Glutamatergic neuron (in vitro differentiated cells): Measurements from ENCODE around the gene SERPIND1. TPM values are rescaled to one million over a fixed set of nuclear protein-coding genes. Genes with fewer than 3 reads are reported as not detected.

Experiments used
- DNase-seq: peaks from one replicate; pipeline ENCODE4 v3.0.0; 2022
- H3K27ac Mint-ChIP-seq: one replicate; pipeline ENCODE4 v1.8.0; 2020; ENCODE audit warnings: mild to moderate bottlenecking, mixed read lengths, inconsistent platforms; ENCODE audit not compliant: unreplicated experiment
- H3K27me3 Mint-ChIP-seq: one replicate; pipeline ENCODE4 v1.8.0; 2020; ENCODE audit warnings: mild to moderate bottlenecking, moderate library complexity, mixed read lengths, inconsistent platforms; ENCODE audit not compliant: unreplicated experiment
- H3K36me3 Mint-ChIP-seq: one replicate; pipeline ENCODE4 v1.8.0; 2020; ENCODE audit warnings: mild to moderate bottlenecking, mixed read lengths, inconsistent platforms; ENCODE audit not compliant: unreplicated experiment
- H3K4me1 Mint-ChIP-seq: one replicate; pipeline ENCODE4 v1.8.0; 2020; ENCODE audit warnings: mild to moderate bottlenecking, low read depth, mixed read lengths, inconsistent platforms; ENCODE audit not compliant: unreplicated experiment
- H3K4me3 Mint-ChIP-seq: one replicate; pipeline ENCODE4 v1.8.0; 2020; ENCODE audit warnings: mild to moderate bottlenecking, mixed read lengths, inconsistent platforms; ENCODE audit not compliant: unreplicated experiment
- H3K9me3 Mint-ChIP-seq: one replicate; pipeline ENCODE4 v1.8.0; 2020; ENCODE audit warnings: mild to moderate bottlenecking, moderate library complexity, mixed read lengths, inconsistent platforms; ENCODE audit not compliant: unreplicated experiment
- total RNA-seq: library from RNA; stranded (reverse); fragmentation: NEBNext Ultra II Directional; extraction: Animal tissue kit (Norgen Biotek cat#: 25700); gene quantifications from one replicate; pipeline ENCODE4 v1.2.1, GENCODE V29; 2021; ENCODE audit not compliant: unreplicated experiment
- TF ChIP-seq, protein P1 (sequence below): fragments of 200-600 bp; sonication (generic); IDR thresholded peaks from one replicate; pipeline ENCODE4 v1.5.0; 2021; ENCODE audit not compliant: partially characterized antibody, unreplicated experiment

SERPIND1 gene
- total RNA-seq, 1 donor from 2014 or later: not detected

DNA sequence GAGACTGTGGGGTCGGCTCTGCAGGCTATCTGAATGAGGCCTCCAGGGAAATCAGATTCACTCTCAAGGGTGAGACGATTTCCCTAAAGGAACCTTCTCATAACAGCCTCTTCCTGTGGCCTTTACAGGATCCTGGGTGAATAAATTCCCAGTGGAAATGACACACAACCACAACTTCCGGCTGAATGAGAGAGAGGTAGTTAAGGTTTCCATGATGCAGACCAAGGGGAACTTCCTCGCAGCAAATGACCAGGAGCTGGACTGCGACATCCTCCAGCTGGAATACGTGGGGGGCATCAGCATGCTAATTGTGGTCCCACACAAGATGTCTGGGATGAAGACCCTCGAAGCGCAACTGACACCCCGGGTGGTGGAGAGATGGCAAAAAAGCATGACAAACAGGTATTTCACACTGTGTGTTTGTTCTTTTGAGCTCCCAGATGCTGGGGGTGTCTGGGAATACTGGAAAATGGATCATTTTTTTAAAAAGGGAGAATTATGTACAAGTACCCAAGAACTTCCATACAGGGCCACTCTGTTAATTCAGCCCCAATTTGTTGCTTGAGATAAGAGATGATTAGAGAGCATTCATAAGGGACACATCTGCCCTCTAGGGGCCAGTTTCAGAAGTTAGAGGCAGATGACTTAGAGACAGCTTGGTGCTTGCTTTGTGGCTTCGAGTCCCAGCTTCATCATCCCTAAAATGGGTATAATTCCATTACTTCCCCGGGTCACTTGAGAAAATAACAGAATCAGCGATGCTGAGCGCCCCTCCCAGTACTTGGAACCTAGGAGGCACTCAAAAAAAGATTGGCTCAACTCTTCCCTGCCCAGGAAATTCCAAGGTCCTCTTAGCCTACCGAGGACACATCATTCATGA lies 10.2 kb downstream of the SERPIND1 start:
- no peak overlapping the region for H3K27ac Mint-ChIP-seq
- no peak overlapping the region for H3K4me3 Mint-ChIP-seq
- no peak for DNase-seq
- peaks cover 8% of the 10 kb centered on the region for H3K27me3 Mint-ChIP-seq
- peaks cover 5% of the 10 kb centered on the region for H3K36me3 Mint-ChIP-seq
- peaks cover 4% of the 10 kb centered on the region for H3K9me3 Mint-ChIP-seq
- TF ChIP-seq, protein P1, sequence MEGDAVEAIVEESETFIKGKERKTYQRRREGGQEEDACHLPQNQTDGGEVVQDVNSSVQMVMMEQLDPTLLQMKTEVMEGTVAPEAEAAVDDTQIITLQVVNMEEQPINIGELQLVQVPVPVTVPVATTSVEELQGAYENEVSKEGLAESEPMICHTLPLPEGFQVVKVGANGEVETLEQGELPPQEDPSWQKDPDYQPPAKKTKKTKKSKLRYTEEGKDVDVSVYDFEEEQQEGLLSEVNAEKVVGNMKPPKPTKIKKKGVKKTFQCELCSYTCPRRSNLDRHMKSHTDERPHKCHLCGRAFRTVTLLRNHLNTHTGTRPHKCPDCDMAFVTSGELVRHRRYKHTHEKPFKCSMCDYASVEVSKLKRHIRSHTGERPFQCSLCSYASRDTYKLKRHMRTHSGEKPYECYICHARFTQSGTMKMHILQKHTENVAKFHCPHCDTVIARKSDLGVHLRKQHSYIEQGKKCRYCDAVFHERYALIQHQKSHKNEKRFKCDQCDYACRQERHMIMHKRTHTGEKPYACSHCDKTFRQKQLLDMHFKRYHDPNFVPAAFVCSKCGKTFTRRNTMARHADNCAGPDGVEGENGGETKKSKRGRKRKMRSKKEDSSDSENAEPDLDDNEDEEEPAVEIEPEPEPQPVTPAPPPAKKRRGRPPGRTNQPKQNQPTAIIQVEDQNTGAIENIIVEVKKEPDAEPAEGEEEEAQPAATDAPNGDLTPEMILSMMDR: peak; percentile 44
- H3K4me1 Mint-ChIP-seq: peaks cover 16% of the 10 kb centered on the region

DNA sequence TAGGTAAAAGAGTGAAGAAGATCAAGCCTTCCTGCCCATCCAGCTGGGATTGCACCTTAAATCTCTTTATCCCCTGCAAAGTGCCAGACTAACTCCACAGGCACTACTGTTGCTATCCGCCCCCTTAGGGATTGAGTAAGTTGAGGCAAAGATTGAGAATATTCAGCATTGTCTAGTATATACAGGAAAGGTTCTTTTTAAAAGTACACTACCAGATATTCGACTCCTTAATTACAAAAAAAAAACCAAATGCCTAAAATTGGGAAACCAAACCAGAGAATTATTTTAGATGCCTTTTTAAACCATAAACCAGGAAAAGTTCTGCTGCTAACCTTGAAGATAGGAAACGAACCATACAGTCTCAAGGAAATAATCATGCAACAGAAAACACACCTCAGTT lies 11.5 kb downstream of the SERPIND1 start:
- no peak overlapping the region for H3K27ac Mint-ChIP-seq
- H3K27me3 Mint-ChIP-seq: peaks cover 8% of the 10 kb centered on the region
- no peak overlapping the region for H3K4me3 Mint-ChIP-seq
- H3K36me3 Mint-ChIP-seq: peaks cover 5% of the 10 kb centered on the region
- DNase-seq: no peak
- peaks cover 16% of the 10 kb centered on the region for H3K4me1 Mint-ChIP-seq
- TF ChIP-seq, protein P1: no peak
- peaks cover 4% of the 10 kb centered on the region for H3K9me3 Mint-ChIP-seq

DNA sequence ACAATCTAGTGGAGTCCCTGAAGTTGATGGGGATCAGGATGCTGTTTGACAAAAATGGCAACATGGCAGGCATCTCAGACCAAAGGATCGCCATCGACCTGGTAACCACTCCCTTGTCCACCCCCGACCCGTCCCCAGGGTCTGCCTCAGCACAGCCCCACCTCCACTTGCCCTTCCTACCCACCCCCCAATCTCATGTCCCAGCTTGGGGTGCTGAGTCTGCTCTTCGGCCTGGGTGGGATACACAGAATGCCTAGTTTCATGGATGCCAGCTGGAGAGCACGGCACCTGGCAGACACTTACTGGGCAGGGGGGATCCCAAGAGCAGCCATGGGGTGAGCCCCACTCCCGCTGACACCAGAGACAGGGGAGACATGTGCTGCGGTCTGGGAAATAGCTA lies 12.1 kb downstream of the SERPIND1 start:
- DNase-seq: no peak
- H3K4me1 Mint-ChIP-seq: peaks cover 16% of the 10 kb centered on the region
- no peak overlapping the region for H3K4me3 Mint-ChIP-seq
- no peak overlapping the region for H3K27ac Mint-ChIP-seq
- peaks cover 9% of the 10 kb centered on the region for H3K27me3 Mint-ChIP-seq
- H3K9me3 Mint-ChIP-seq: peaks cover 4% of the 10 kb centered on the region
- H3K36me3 Mint-ChIP-seq: peaks cover 5% of the 10 kb centered on the region
- TF ChIP-seq, protein P1: no peak

DNA sequence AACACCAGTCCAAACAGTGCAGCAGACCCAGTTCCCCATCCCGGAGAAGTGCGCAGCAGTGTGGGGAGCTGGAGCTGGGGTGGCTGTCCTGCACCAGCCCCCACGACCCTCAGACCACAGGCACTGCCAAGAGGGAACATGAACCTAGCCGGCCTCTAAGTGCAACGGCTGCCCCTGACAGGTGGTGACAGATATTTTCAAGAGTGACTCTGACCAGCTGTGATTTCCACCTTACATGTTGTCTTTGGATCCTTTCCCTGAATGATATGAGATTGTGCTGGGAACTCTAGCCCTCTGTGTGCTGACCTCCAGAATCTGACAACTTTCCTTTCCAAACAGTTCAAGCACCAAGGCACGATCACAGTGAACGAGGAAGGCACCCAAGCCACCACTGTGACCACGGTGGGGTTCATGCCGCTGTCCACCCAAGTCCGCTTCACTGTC lies 12.6 kb downstream of the SERPIND1 start:
- TF ChIP-seq, protein P1: no peak
- Mint-ChIP-seq H3K9me3 (peaks cover 4% of the 10 kb centered on the region), H3K27ac (peak overlapping the region; percentile 6), H3K27me3 (peaks cover 11% of the 10 kb centered on the region), H3K36me3 (peaks cover 5% of the 10 kb centered on the region), H3K4me3 (no peak overlapping the region), H3K4me1 (peaks cover 16% of the 10 kb centered on the region)
- no peak for DNase-seq

DNA sequence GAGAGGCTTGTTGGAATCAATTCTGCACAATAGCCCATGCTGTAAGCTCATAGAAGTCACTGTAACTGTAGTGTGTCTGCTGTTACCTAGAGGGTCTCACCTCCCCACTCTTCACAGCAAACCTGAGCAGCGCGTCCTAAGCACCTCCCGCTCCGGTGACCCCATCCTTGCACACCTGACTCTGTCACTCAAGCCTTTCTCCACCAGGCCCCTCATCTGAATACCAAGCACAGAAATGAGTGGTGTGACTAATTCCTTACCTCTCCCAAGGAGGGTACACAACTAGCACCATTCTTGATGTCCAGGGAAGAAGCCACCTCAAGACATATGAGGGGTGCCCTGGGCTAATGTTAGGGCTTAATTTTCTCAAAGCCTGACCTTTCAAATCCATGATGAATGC lies 13.3 kb downstream of the SERPIND1 start:
- H3K9me3 Mint-ChIP-seq: peaks cover 4% of the 10 kb centered on the region
- H3K27ac Mint-ChIP-seq: no peak overlapping the region
- no peak overlapping the region for H3K4me3 Mint-ChIP-seq
- peaks cover 11% of the 10 kb centered on the region for H3K27me3 Mint-ChIP-seq
- H3K4me1 Mint-ChIP-seq: peaks cover 16% of the 10 kb centered on the region
- TF ChIP-seq, protein P1: no peak
- DNase-seq: no peak
- H3K36me3 Mint-ChIP-seq: peaks cover 5% of the 10 kb centered on the region
